Large intestine (tissue), 3 donors: ENCODE data around the gene BCAS3. TPM values are rescaled to one million over a fixed set of nuclear protein-coding genes. Genes with fewer than 3 reads are reported as not detected.

Experiments used
- DNase-seq, 2 donors: peaks; one replicate each; pipeline versions ENCODE4 v3.0.0 to v3.0.0-alpha.2; 2013
- H3K27ac ChIP-seq: one replicate; pipeline ENCODE4 v1.5.1; 2013; ENCODE audit warnings: low read length
- H3K27me3 ChIP-seq: 2 replicates; pipeline ENCODE4 v1.6.1; 2013; ENCODE audit warnings: low read length; ENCODE audit not compliant: control insufficient read depth, insufficient read depth
- H3K36me3 ChIP-seq: 2 replicates; pipeline ENCODE4 v1.6.1; 2013; ENCODE audit warnings: low read length; ENCODE audit not compliant: control insufficient read depth, insufficient read depth
- H3K4me1 ChIP-seq: one replicate; pipeline ENCODE4 v1.6.1; 2013; ENCODE audit warnings: low read length; ENCODE audit not compliant: control insufficient read depth, insufficient read depth
- H3K4me3 ChIP-seq: one replicate; pipeline ENCODE4 v1.5.1; 2013; ENCODE audit warnings: low read length
- H3K9me3 ChIP-seq: one replicate; pipeline ENCODE4 v1.6.1; 2013; ENCODE audit warnings: mild to moderate bottlenecking, low read depth, low read length, moderate library complexity; ENCODE audit not compliant: control insufficient read depth
- WGBS: methylation state at CpG from one replicate; pipeline ENCODE4 v1.1.5; 2013; ENCODE audit warnings: low lambda C conversion rate; ENCODE audit not compliant: insufficient coverage; 5-methylcytosine and 5-hydroxymethylcytosine counted together
- polyA plus RNA-seq: library from polyadenylated mRNA; unstranded; fragments of 120-200 nt; gene quantifications from one replicate; pipeline ENCODE4 v1.2.1, GENCODE V29; 2013

The BCAS3 gene
- polyA plus RNA-seq, 1 donor = 9.7 TPM

GRCh38 chr17:61175298-61176142 is 497.9 kb downstream of the BCAS3 start:
- no peaks in the 10 kb centered on the region for H3K9me3 ChIP-seq
- no peak overlapping the region for H3K4me3 ChIP-seq
- 100% methylated on average over 1 of the region's 4 CpGs for WGBS
- H3K4me1 ChIP-seq = no peaks in the 10 kb centered on the region
- H3K36me3 ChIP-seq = no peaks in the 10 kb centered on the region
- H3K27ac ChIP-seq = no peak overlapping the region
- H3K27me3 ChIP-seq = no peaks in the 10 kb centered on the region
- DNase-seq = no peak

DNA sequence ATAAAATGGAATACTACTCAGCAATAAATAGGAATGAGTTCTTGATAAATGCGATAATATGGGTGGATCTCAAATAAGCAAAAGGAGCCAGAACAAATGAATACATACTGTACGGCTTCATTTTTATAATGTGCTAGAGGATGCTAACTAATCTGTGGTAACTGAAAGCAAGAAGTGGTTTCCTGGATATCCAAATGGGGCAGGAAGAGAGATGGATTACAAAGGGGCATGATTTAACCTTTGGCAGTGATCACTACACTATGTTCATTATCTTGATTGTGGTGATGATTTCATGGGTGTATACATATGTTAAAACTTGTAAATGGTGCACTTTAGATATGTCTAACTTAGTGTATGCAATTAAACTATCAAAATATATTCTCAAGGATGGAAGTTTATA is 499.7 kb downstream of the BCAS3 start:
- Histone ChIP-seq H3K9me3 (no peaks in the 10 kb centered on the region), H3K36me3 (no peaks in the 10 kb centered on the region), H3K4me1 (no peaks in the 10 kb centered on the region), H3K27ac (no peak overlapping the region), H3K4me3 (no peak overlapping the region), H3K27me3 (no peaks in the 10 kb centered on the region)
- 93% methylated on average over 2 of the region's 2 CpGs for WGBS
- no peak for DNase-seq

DNA sequence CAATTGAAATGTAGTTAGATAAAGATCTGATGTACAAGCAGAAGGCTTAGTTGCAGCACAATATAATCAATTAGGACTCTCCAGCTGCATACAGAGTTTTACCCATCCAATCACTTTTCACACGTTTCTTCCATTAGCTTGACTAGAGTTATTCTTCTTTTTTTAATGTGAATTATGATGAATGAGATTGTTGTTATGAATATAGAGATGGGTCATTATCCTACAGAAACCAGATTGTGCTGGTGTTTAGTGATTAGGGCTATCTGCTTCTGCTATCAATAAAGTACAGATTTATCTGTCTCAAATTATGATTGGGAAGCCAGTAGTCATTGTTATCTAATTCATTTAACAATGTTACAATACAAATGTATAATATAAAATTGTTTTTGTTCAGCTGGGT is 500.6 kb downstream of the BCAS3 start:
- H3K4me3 ChIP-seq = no peak overlapping the region
- no peak for DNase-seq
- no peaks in the 10 kb centered on the region for H3K9me3 ChIP-seq
- H3K27ac ChIP-seq = no peak overlapping the region
- no peaks in the 10 kb centered on the region for H3K36me3 ChIP-seq
- H3K4me1 ChIP-seq = no peaks in the 10 kb centered on the region
- no peaks in the 10 kb centered on the region for H3K27me3 ChIP-seq
- WGBS = no CpG with 5 or more reads among the region's 1 CpG

- Histone ChIP-seq H3K4me1 (no peaks in the 10 kb centered on the region), H3K4me3 (no peak overlapping the region), H3K36me3 (no peaks in the 10 kb centered on the region), H3K9me3 (no peaks in the 10 kb centered on the region), H3K27ac (no peak overlapping the region), H3K27me3 (no peaks in the 10 kb centered on the region)
- no CpG with 5 or more reads among the region's 2 CpGs for WGBS
- no peak for DNase-seq
Observed at GRCh38 chr17:61179380-61179806, 501.7 kb downstream of the BCAS3 start.

- no peaks in the 10 kb centered on the region for H3K4me1 ChIP-seq
- 88% methylated on average over 2 of the region's 2 CpGs for WGBS
- no peaks in the 10 kb centered on the region for H3K9me3 ChIP-seq
- no peak for DNase-seq
- no peaks in the 10 kb centered on the region for H3K27me3 ChIP-seq
- no peak overlapping the region for H3K27ac ChIP-seq
- H3K36me3 ChIP-seq = no peaks in the 10 kb centered on the region
- H3K4me3 ChIP-seq = no peak overlapping the region
Observed at GRCh38 chr17:61183793-61184192, 506.1 kb downstream of the BCAS3 start.

DNA sequence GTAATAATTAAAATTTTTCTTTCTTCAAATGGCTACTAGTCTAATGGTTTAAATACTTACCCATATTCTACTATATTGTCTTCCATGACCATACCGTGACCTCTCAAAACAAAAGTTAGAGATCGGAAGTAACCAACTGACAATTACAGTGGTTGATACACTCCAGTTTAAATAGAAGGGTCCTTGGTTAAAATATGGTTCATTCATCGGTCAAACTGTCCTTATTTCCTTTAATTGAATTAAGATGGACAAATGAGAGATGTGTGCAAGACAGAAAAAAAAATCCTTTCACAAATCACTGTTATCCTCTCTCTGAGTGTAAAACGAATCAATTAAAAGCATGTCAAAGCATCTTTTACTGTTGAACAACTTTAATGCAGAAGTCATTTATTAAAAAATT is 507.7 kb downstream of the BCAS3 start:
- Histone ChIP-seq H3K4me3 (no peak overlapping the region), H3K27ac (no peak overlapping the region), H3K36me3 (no peaks in the 10 kb centered on the region), H3K27me3 (no peaks in the 10 kb centered on the region), H3K4me1 (no peaks in the 10 kb centered on the region), H3K9me3 (no peaks in the 10 kb centered on the region)
- DNase-seq = no peak
- 100% methylated on average over 1 of the region's 4 CpGs for WGBS

DNA sequence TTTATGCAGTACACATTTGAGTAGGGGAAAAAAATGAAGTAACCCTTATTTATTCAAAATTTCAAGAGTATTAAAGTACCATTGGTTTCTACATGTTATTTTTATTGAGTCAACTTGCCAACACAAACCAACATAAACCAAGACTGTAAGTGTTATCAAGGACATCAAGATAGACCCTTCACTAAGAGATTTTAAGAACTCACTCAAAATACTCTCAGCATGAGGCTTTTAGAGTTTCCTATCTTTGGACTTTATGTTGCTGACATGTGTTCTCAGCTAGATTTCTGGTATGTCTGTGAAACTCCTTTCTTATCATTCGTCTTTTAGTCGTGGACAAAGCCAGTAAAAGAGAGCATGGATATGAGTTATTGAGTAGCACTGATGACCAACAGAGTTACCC is 509.4 kb downstream of the BCAS3 start:
- no peak overlapping the region for H3K4me3 ChIP-seq
- WGBS = no CpG with 5 or more reads among the region's 2 CpGs
- H3K4me1 ChIP-seq = no peaks in the 10 kb centered on the region
- H3K27me3 ChIP-seq = no peaks in the 10 kb centered on the region
- no peak overlapping the region for H3K27ac ChIP-seq
- no peaks in the 10 kb centered on the region for H3K36me3 ChIP-seq
- DNase-seq = no peak
- H3K9me3 ChIP-seq = no peaks in the 10 kb centered on the region

DNA sequence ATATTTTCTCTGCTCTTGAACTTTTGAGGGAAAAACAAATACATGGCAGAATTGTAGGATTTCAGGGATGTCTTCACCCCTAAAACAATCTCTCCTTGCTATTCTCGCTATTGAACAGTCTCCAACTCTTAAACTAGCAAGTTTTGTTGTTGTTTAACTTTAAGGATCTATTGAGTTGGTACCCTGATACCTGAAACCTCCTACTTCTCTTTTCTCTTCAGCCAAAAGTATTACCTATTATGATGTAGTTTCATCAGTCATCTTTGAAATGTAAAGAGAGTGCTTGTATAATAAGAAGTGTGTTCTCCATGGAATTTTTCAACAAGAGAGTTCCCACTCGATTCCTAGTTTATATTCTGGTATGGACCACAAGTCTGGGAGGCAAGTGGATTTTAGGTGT is 510.4 kb downstream of the BCAS3 start:
- WGBS = 100% methylated on average over 1 of the region's 2 CpGs
- Histone ChIP-seq H3K4me3 (no peak overlapping the region), H3K9me3 (no peaks in the 10 kb centered on the region), H3K36me3 (no peaks in the 10 kb centered on the region), H3K27me3 (no peaks in the 10 kb centered on the region), H3K4me1 (no peaks in the 10 kb centered on the region), H3K27ac (no peak overlapping the region)
- DNase-seq = no peak

GRCh38 chr17:61189968-61190367 is 512.3 kb downstream of the BCAS3 start:
- no peaks in the 10 kb centered on the region for H3K27me3 ChIP-seq
- no peaks in the 10 kb centered on the region for H3K36me3 ChIP-seq
- no CpG with 5 or more reads among the region's 4 CpGs for WGBS

DNA sequence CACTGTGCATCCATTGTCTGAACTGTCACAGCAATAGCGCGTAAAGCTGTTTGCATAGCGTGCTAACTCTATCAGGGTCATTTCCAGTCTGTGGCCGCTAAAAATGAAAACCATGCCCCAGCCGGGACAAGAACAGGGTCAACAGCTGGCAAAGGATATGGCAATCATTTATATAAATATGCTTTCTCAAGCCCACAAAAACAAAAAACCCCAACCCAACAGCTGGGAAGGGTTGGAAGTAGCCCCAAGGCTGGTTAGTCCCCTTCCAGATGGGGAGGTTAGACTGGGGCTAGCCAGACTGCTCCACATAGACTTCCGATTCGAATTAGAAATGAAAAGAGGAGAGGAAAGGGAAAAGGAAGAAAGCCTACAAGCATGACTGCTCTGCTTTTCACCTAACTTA is 518.7 kb downstream of the BCAS3 start:
- H3K27ac ChIP-seq = peak overlapping the region; percentile 32

More at GRCh38 chr17:61189968-61190367, 512.3 kb downstream of the BCAS3 start:
- no peak for DNase-seq
- no peaks in the 10 kb centered on the region for H3K9me3 ChIP-seq
- no peaks in the 10 kb centered on the region for H3K4me1 ChIP-seq
- H3K27ac ChIP-seq = no peak overlapping the region
- H3K4me3 ChIP-seq = no peak overlapping the region

DNA sequence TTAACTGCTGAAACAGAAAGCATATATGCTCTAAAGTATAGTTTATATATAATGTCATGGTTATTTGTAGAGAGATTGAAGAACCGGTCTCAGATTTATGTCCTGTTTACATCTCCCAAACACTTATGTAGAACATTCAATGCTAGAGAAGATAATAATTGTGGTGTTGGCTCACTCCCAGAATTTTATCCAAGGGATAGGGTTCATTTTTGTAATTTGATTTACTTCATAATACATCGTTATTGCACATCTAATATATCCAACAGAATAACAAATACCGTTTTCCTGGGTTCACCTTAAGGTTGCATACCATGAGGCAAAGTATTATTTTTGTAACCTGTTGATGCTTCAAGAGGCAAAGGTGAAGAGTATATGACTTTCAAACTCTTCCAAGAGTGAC is 519.1 kb downstream of the BCAS3 start:
- Histone ChIP-seq H3K9me3 (no peaks in the 10 kb centered on the region), H3K4me1 (no peaks in the 10 kb centered on the region), H3K27ac (no peak overlapping the region), H3K27me3 (no peaks in the 10 kb centered on the region), H3K4me3 (no peak overlapping the region), H3K36me3 (no peaks in the 10 kb centered on the region)
- DNase-seq = no peak
- WGBS = 92% methylated on average over 3 of the region's 3 CpGs

More for the DNA sequence above, 518.7 kb downstream of the BCAS3 start:
- H3K9me3 ChIP-seq = no peaks in the 10 kb centered on the region
- 100% methylated on average over 1 of the region's 7 CpGs for WGBS
- H3K36me3 ChIP-seq = no peaks in the 10 kb centered on the region
- H3K4me1 ChIP-seq = no peaks in the 10 kb centered on the region
- DNase-seq = no peak
- H3K27me3 ChIP-seq = no peaks in the 10 kb centered on the region
- no peak overlapping the region for H3K4me3 ChIP-seq
